ENCODE data around the gene DNAJC21. TPM values are rescaled to one million over a fixed set of nuclear protein-coding genes. Genes with fewer than 3 reads are reported as not detected.

DNAJC21 gene
- total and polyA plus RNA-seq, 2 of the 4 experiments (the other 2 are of a cell fraction) = 8.8 to 12.7 TPM

GRCh38 chr5:34886392-34887119, 42.8 kb upstream of the DNAJC21 start:
- POLR2A ChIA-PET (ENCODE audit: unreplicated experiment) = interaction anchor here (0.5 kb wide), 1 partner anchor 14 kb away, joined by 4 read pairs; no protein-coding TSS in a partner anchor
- H4K91ac ChIP-seq (ENCODE audit: insufficient read depth, low read depth, low read length) = no peak overlapping the region
- BruUV-seq (replicated peaks) = no TSS peak
- in situ Hi-C loops (cut with MboI; ENCODE audit: low sequenced_read_pairs) (loop anchor here (25.0 kb wide), 1 partner anchor 899 kb away; the partner anchor contains the start of gene SLC45A2), intact Hi-C loops (cut with micrococcal nuclease) (no loop called here), dilution Hi-C loops (cut with HindIII; ENCODE audit: low sequenced_read_pairs, unreplicated experiment) (no loop called here)
- H3K79me1 ChIP-seq (ENCODE audit: low read depth in 1 of 2, low read length in 2 of 2) = no peaks in the 10 kb centered on the region
- H2BK5ac ChIP-seq (ENCODE audit: low read depth, low read length, poor library complexity, severe bottlenecking) = no peak overlapping the region
- no CpG with 5 or more reads among the region's 3 CpGs for WGBS, 2 experiments (ENCODE audit: extremely low coverage in 2 of 2, insufficient read length in 1 of 2)
- H3K56ac ChIP-seq (ENCODE audit: extremely low read depth, insufficient read depth, low read length) = no peak overlapping the region
- H3K9me3 ChIP-seq (ENCODE audit: control insufficient read depth, insufficient read depth, low read length) = no peaks in the 10 kb centered on the region
- peaks cover 2% of the 10 kb centered on the region; the same call in 1 of the 2 replicates for H3K27me3 ChIP-seq (ENCODE audit: control insufficient read depth, insufficient read depth, low read length)
- H3K27ac ChIP-seq (ENCODE audit: insufficient read depth, low read length) = no peak overlapping the region
- H2AK5ac ChIP-seq (ENCODE audit: low read depth, low read length) = no peak overlapping the region
- no peaks in the 10 kb centered on the region for H3K9me1 ChIP-seq (ENCODE audit: insufficient read depth, low read length)
- no peaks in the 10 kb centered on the region for H4K20me1 ChIP-seq (ENCODE audit: insufficient read depth, low read length)
- H3K4me2 ChIP-seq (ENCODE audit: low read depth, low read length) = no peak overlapping the region
- H2BK20ac ChIP-seq (ENCODE audit: low read depth, low read length) = no peak overlapping the region
- no peak overlapping the region for H3K4me3 ChIP-seq (ENCODE audit: insufficient read depth, low read depth, low read length)
- H2BK120ac ChIP-seq (ENCODE audit: low read depth, low read length) = no peak overlapping the region
- H2BK15ac ChIP-seq (ENCODE audit: low read depth, low read length) = no peak overlapping the region
- H3K4me1 ChIP-seq (ENCODE audit: control insufficient read depth, insufficient read depth, low read length) = no peaks in the 10 kb centered on the region
- no peak overlapping the region for H3K18ac ChIP-seq (ENCODE audit: low read depth, low read length)
- H2AFZ ChIP-seq (replicated peaks; ENCODE audit: low read length, poor library complexity) = no peak overlapping the region
- no peak overlapping the region for H2AK9ac ChIP-seq (replicated peaks; ENCODE audit: low read depth, low read length, poor library complexity)
- CTCF ChIA-PET = no interaction called here
- ATAC-seq (ENCODE audit: low read depth) = no peak
- H3K4ac ChIP-seq (ENCODE audit: low read depth, low read length) = no peak overlapping the region
- no peak overlapping the region for H4K8ac ChIP-seq (ENCODE audit: low read depth in 2 of 2, low read length in 2 of 2)
- no peak overlapping the region for H3K23ac ChIP-seq (ENCODE audit: low read depth, low read length)
- no peak for DNase-seq
- no peak overlapping the region for H3K14ac ChIP-seq (replicated peaks; ENCODE audit: low read depth, low read length)
- TF ChIP-seq NFE2L2 (IDR thresholded peaks at IDR 0.05; ENCODE audit: low read depth, low read length) = no peak
- no peak for TF ChIP-seq CTCF (conservative IDR thresholded peaks at IDR 0.05; ENCODE audit: low read depth, low read length)
- no peak for TF ChIP-seq CHD1 (IDR thresholded peaks at IDR 0.05; ENCODE audit: low read depth, low read length)
- TF ChIP-seq USF2 (IDR thresholded peaks at IDR 0.05; ENCODE audit: low read depth, low read length) = no peak
- TF ChIP-seq RCOR1 (IDR thresholded peaks at IDR 0.05; ENCODE audit: insufficient replicate concordance, low read length) = no peak
- TF ChIP-seq BHLHE40 (IDR thresholded peaks at IDR 0.05; ENCODE audit: low read depth, low read length) = no peak
- H3K9ac ChIP-seq (ENCODE audit: low read depth, low read length) = no peak overlapping the region
- no peaks in the 10 kb centered on the region for H3K36me3 ChIP-seq (ENCODE audit: control insufficient read depth, insufficient read depth, low read length)
- no peak overlapping the region for H4K5ac ChIP-seq (ENCODE audit: low read depth, low read length)

Data from IMR-90 (cell line).